PC-3 (cell line): ENCODE measurements around the gene HLA-A. TPM values are rescaled to one million over a fixed set of nuclear protein-coding genes. Genes with fewer than 3 reads are reported as not detected.

ENCODE experiments used
- ATAC-seq: fragments of 200-7000 bp; cut with Tn5 transposase; 2 replicates; pipeline ENCODE4 v1.9.1; 2020; ENCODE audit warnings: mild to moderate bottlenecking, moderate library complexity
- BruUV-seq: library from RNA; stranded (reverse); fragments of 400-500 nt; replicated peaks from 2 replicates; lab custom pipeline; 2021; lab: Mats Ljungman, UMichigan
- CTCF ChIA-PET: fragments of 300-600 bp; sonication (Branson Sonifier 250); formaldehyde crosslinking; loops from one replicate; lab custom pipeline; 2022; ENCODE audit warnings: antibody characterized with exemption; lab: Charles Lee
- POLR2A ChIA-PET: fragments of 300-600 bp; sonication (Branson Sonifier 250); formaldehyde crosslinking; loops from one replicate; lab custom pipeline; 2022; ENCODE audit warnings: antibody characterized with exemption; ENCODE audit not compliant: unreplicated experiment; lab: Charles Lee
- DNase-seq: peaks from one replicate; pipeline ENCODE4 v3.0.0-alpha.2; 2015
- H2AFZ ChIP-seq: fragments of 300-600 bp; sonication (generic); 2 replicates; pipeline ENCODE4 v1.6.0; 2016; ENCODE audit warnings: antibody characterized with exemption, low read length
- H3F3A ChIP-seq: fragments of 300-600 bp; sonication (generic); one replicate; pipeline ENCODE4 v1.6.0; 2017; ENCODE audit warnings: antibody characterized with exemption, low read length, control low read depth, mild to moderate bottlenecking; ENCODE audit not compliant: unreplicated experiment
- H3K27ac ChIP-seq: fragments of 300-600 bp; sonication (generic); 2 replicates; pipeline ENCODE4 v1.5.1; 2016; ENCODE audit warnings: mild to moderate bottlenecking, low read length
- H3K27me3 ChIP-seq: fragments of 300-600 bp; sonication (generic); 2 replicates; pipeline ENCODE4 v1.6.1; 2016; ENCODE audit warnings: low read length, mixed read lengths
- H3K36me3 ChIP-seq: fragments of 300-600 bp; sonication (generic); 2 replicates; pipeline ENCODE4 v1.6.1; 2016; ENCODE audit warnings: low read depth, mixed run types, low read length, mixed read lengths
- H3K4me1 ChIP-seq: fragments of 300-600 bp; sonication (generic); 2 replicates; pipeline ENCODE4 v1.5.1; 2016; ENCODE audit warnings: low read length; ENCODE audit not compliant: insufficient read depth
- H3K4me2 ChIP-seq: fragments of 300-600 bp; sonication (generic); 2 replicates; pipeline ENCODE4 v1.6.0; 2016; ENCODE audit warnings: low read length
- H3K4me3 ChIP-seq: fragments of 300-600 bp; sonication (generic); 2 replicates; pipeline ENCODE4 v1.5.1; 2016; ENCODE audit warnings: mild to moderate bottlenecking, low read length, mixed read lengths
- H3K79me2 ChIP-seq: fragments of 300-600 bp; sonication (generic); 2 replicates; pipeline ENCODE4 v1.6.1; 2017; ENCODE audit warnings: low read length, mixed read lengths
- H3K9ac ChIP-seq: fragments of 300-600 bp; sonication (generic); 2 replicates; pipeline ENCODE4 v1.6.0; 2016; ENCODE audit warnings: mild to moderate bottlenecking, low read length
- H3K9me2 ChIP-seq: fragments of 300-600 bp; sonication (generic); replicated peaks from 2 replicates; pipeline ENCODE4 v1.6.1; 2016; ENCODE audit warnings: mixed run types, low read length, mixed read lengths
- H3K9me3 ChIP-seq: fragments of 300-600 bp; sonication (generic); 2 replicates; pipeline ENCODE4 v1.6.1; 2016; ENCODE audit warnings: low read length, mixed read lengths
- H4K20me1 ChIP-seq: fragments of 300-600 bp; sonication (generic); 2 replicates; pipeline ENCODE4 v1.6.1; 2016; ENCODE audit warnings: low read length, mixed read lengths
- CTCF ChIP-seq: fragments of 300-600 bp; sonication (generic); conservative IDR thresholded peaks from 2 replicates; pipeline ENCODE4 v1.5.1; 2017; ENCODE audit warnings: antibody characterized with exemption, low read depth, mild to moderate bottlenecking, low read length
- EZH2 ChIP-seq: fragments of 300-600 bp; sonication (generic); IDR thresholded peaks from one replicate; pipeline ENCODE4 v1.6.1; 2017; ENCODE audit warnings: antibody characterized with exemption, mild to moderate bottlenecking, low read length; ENCODE audit not compliant: unreplicated experiment
- EZH2phosphoT487 ChIP-seq: fragments of 300-600 bp; sonication (generic); IDR thresholded peaks from 2 replicates; pipeline ENCODE4 v1.6.1; 2018; ENCODE audit warnings: mild to moderate bottlenecking, antibody characterized with exemption, low read length, borderline replicate concordance
- intact Hi-C: fragments of 100-400 bp; cut with micrococcal nuclease; formaldehyde crosslinking; loops from 2 replicates; pipeline ENCODE4 v1.9.0; 2023
- total RNA-seq: library from RNA; depleted of rRNA; stranded (reverse); fragments of >200 nt; gene quantifications from 2 replicates; pipeline ENCODE4 v1.2.3, GENCODE V29; 2014

Gene HLA-A
- total RNA-seq, 1 experiment from 2014 or later: 426 TPM

GRCh38 chr6:29946223-29947076 lies 4.1 kb downstream of the HLA-A start:
- H3K79me2 ChIP-seq: peaks cover 10% of the 10 kb centered on the region
- H3K4me3 ChIP-seq: no peak overlapping the region
- H3F3A ChIP-seq: no peaks in the 10 kb centered on the region
- POLR2A ChIA-PET: no interaction called here
- no peaks in the 10 kb centered on the region for H3K27me3 ChIP-seq
- H3K36me3 ChIP-seq: peaks cover 4% of the 10 kb centered on the region; the same call in 1 of the 2 replicates
- no peaks in the 10 kb centered on the region for H4K20me1 ChIP-seq
- H3K9ac ChIP-seq: no peak overlapping the region
- no peaks in the 10 kb centered on the region for H3K9me2 ChIP-seq
- no TSS peak for BruUV-seq
- DNase-seq (no peak), ATAC-seq (no peak)
- H3K9me3 ChIP-seq: no peaks in the 10 kb centered on the region
- intact Hi-C loops: no loop called here
- no peak overlapping the region for H3K4me2 ChIP-seq
- no peak overlapping the region for H2AFZ ChIP-seq
- CTCF ChIA-PET: no interaction called here
- TF ChIP-seq EZH2phosphoT487 (no peak), CTCF (no peak), EZH2 (no peak)
- H3K4me1 ChIP-seq: 0 out of 2 replicates have a peak, but pooled peaks cover 11% of the 10 kb centered on the region
- H3K27ac ChIP-seq: no peak overlapping the region

- Histone ChIP-seq H3K4me1 (0 out of 2 replicates have a peak, but pooled peaks cover 6% of the 10 kb centered on the region), H3K79me2 (peaks cover 10% of the 10 kb centered on the region), H3K36me3 (peaks cover 4% of the 10 kb centered on the region; the same call in 1 of the 2 replicates), H3K9me2 (no peaks in the 10 kb centered on the region), H3K9ac (no peak overlapping the region), H3F3A (no peaks in the 10 kb centered on the region), H3K27ac (no peak overlapping the region), H3K9me3 (no peaks in the 10 kb centered on the region), H3K27me3 (no peaks in the 10 kb centered on the region), H4K20me1 (no peaks in the 10 kb centered on the region), H3K4me2 (no peak overlapping the region), H3K4me3 (no peak overlapping the region), H2AFZ (no peak overlapping the region)
- intact Hi-C loops: no loop called here
- CTCF ChIA-PET: no interaction called here
- BruUV-seq: no TSS peak
- TF ChIP-seq CTCF: no peak
- ATAC-seq (no peak), DNase-seq (no peak)
- POLR2A ChIA-PET: no interaction called here
Observed at GRCh38 chr6:29947077-29947980, 5.0 kb downstream of the HLA-A start.
